ENCODE results near the gene SNAPC4. TPM values are rescaled to one million over a fixed set of nuclear protein-coding genes. Genes with fewer than 3 reads are reported as not detected.

Gene SNAPC4
- total RNA-seq, 1 donor from 2014 or later: 15.7 TPM

DNA sequence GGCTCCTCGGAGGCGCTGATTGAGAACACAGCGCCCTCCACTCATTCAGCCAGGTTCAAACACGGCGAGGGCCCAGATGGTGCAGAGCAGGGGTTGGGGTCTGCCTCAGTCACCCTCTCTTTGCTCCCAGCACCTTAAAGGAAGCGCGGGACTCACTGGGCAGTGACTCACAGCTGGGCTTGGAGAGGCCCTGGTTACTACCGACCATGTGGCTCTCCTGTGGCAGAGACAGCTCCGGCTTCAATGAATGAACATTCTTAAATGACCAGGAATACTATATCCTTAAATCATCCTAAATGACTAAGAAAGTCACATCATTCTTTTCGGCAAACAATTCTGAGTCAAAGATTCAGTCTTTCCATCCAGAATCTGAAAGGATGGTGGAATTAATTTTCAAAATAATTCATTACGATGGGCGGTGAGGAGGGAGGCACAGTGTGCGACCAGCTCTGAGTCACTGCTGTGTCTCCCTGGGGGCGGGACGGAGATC lies 41.3 kb upstream of the SNAPC4 start:
- Mint-ChIP-seq H3K27ac (no peak overlapping the region), H3K4me3 (no peak overlapping the region), H3K9me3 (no peaks in the 10 kb centered on the region), H3K4me1 (ENCODE audit: unreplicated experiment) (peaks cover 24% of the 10 kb centered on the region), H3K27me3 (no peaks in the 10 kb centered on the region), H3K36me3 (peaks cover 6% of the 10 kb centered on the region)
- TF ChIP-seq, protein P1, sequence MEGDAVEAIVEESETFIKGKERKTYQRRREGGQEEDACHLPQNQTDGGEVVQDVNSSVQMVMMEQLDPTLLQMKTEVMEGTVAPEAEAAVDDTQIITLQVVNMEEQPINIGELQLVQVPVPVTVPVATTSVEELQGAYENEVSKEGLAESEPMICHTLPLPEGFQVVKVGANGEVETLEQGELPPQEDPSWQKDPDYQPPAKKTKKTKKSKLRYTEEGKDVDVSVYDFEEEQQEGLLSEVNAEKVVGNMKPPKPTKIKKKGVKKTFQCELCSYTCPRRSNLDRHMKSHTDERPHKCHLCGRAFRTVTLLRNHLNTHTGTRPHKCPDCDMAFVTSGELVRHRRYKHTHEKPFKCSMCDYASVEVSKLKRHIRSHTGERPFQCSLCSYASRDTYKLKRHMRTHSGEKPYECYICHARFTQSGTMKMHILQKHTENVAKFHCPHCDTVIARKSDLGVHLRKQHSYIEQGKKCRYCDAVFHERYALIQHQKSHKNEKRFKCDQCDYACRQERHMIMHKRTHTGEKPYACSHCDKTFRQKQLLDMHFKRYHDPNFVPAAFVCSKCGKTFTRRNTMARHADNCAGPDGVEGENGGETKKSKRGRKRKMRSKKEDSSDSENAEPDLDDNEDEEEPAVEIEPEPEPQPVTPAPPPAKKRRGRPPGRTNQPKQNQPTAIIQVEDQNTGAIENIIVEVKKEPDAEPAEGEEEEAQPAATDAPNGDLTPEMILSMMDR (conservative IDR thresholded peaks at IDR 0.05): no peak
- no peak for DNase-seq (ENCODE audit: extremely low spot score, unreplicated experiment)

DNA sequence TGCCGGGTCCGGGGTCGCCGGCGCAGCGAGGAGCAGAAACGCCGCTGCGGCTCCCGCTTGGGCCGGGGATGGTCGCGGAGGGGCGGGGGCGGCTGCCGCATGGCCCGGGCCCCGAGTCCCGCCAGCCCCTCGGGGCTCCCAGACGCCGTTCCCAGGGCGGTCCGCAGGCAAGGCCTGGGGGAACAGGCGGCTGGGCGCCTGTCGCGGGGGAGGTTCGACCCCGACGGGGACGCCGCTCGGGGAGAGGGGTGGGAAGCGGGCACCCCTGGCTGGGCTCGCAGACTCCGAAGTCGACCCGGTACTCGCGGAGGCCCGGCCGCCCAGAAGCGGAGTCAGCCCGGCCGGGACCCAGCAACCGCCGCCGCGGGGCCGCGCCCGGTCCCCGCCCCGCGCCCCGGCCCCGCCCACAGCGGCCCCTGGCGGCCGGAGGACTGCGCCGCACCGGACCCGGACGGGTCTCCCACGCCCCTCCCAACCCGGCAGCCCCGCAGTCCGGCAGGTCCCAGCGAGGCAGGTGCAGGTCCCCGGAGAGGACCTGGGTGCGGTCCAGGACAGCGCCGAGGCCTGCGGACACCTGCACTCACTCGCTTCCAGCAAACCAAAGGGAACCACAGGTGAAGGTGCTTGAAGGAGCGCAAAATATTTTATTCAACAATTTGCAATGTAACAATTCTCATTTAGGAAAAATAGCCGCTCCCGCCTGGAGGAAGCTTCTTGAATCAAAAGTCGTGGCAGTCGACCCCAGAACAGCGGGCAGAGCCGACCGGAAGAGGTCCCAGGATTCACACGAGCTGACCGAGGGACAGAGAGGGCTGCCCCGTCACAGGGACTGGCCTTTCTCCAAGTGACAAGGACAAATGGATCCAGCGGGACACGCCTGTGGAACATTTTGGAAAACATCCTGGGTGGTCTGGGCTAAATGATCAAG lies 39.8 kb upstream of the SNAPC4 start, which contains the start of gene INPP5E:
TSS of gene INPP5E (minus strand) at position 365 of the 928 bp plus-strand sequence. CDS start 426 bp downstream, outside the sequence.
- H3K27ac Mint-ChIP-seq: peak within 1 kb of the TSS; percentile 46
- TF ChIP-seq, protein P1 (conservative IDR thresholded peaks at IDR 0.05): peak; percentile 80
- H3K4me1 Mint-ChIP-seq (ENCODE audit: unreplicated experiment): peaks cover 24% of the 10 kb centered on the region
- H3K4me3 Mint-ChIP-seq: peak within 1 kb of the TSS; percentile 91
- H3K36me3 Mint-ChIP-seq: peaks cover 6% of the 10 kb centered on the region
- H3K9me3 Mint-ChIP-seq: no peaks in the 10 kb centered on the region
- no peaks in the 10 kb centered on the region for H3K27me3 Mint-ChIP-seq
- DNase-seq (ENCODE audit: extremely low spot score, unreplicated experiment): peak; percentile 91

DNA sequence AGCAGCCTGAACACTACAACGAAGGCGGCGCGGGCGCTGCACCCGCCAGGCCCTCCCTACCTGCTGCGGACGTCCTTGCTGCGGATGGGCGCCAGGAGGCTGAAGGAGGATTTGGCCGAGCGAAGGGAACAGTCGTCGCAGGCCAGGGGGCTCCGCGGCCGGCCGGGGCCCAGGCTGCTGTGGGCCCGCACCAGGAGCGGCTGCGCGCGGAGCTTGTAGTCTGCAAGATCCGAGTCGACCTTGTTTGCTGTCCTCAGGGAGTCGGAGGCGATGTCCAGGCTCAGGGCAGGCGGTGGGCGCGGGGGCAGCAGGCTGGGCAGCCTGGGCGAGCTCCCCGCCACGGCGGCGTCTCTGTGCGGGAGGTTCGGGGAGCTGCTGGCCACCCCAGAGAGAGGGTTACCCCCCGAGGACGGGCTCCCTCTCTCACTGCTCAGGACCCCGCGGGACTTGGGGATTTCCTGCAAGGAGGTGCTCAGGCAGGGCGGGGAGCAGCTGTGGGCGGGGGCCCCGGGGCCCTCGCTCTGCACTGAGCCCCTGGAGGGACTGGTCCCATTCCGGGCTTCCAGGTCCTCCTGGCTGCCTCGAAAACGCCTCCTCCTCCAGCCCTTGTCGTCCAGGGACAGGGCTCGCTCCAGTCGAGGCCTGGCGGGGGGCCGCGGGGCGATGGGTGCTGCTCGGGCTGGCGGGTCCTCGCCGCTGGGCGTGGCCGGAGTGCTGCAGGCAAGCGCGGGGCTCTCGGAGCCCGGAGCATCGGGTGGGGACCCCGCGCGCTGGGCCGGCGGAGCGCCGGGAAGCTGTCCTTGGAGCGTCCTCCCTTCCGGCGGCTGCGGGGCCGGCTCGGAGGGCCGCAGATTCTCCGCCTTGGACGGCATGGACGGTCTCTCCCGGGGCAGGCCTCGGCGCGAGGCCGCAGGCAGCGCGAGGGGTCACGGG lies 38.8 kb upstream of the SNAPC4 start:
- Mint-ChIP-seq H3K4me1 (ENCODE audit: unreplicated experiment) (peaks cover 24% of the 10 kb centered on the region), H3K9me3 (no peaks in the 10 kb centered on the region), H3K27ac (peak overlapping the region; percentile 50), H3K36me3 (peaks cover 3% of the 10 kb centered on the region), H3K4me3 (peak overlapping the region; percentile 91), H3K27me3 (no peaks in the 10 kb centered on the region)
- TF ChIP-seq, protein P1 (conservative IDR thresholded peaks at IDR 0.05): peak; percentile 11
- DNase-seq (ENCODE audit: extremely low spot score, unreplicated experiment): no peak

DNA sequence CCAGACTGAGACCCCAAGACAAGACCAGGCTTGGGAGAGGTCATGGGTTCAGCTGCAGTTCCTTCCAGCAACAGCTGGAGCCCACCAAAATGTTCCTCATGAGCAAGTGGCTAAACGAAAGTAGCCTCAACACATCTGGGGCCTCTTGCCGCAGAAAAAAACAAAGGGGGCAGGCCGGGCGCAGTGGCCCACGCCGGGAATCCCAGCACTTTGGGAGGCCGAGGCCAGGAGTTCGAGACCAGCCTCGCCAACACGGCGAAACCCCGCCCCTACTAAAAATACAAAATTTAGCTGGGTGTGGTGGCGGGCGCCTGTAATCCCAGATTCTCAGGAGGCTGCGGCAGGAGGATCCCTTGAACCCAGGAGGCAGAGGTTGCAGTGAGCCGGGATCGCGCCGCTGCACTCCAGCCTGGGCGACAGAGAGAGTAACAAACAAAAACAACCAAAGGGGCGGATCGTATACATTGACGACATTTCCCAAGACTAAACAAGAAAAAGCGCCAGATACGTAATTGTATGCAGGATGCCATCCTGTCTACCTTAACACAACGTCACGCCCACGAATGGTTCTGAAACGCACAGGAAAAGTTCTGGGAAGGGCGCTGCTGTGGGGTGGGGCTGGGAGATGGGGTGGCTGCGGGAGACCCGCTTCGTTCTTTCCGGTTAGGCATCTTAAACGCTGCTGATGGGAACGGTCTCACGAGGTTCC lies 38.0 kb upstream of the SNAPC4 start:
- no peaks in the 10 kb centered on the region for H3K36me3 Mint-ChIP-seq
- DNase-seq (ENCODE audit: extremely low spot score, unreplicated experiment): no peak
- peak overlapping the region; percentile 50 for H3K27ac Mint-ChIP-seq
- peaks cover 24% of the 10 kb centered on the region for H3K4me1 Mint-ChIP-seq (ENCODE audit: unreplicated experiment)
- peak overlapping the region; percentile 91 for H3K4me3 Mint-ChIP-seq
- TF ChIP-seq, protein P1 (conservative IDR thresholded peaks at IDR 0.05): no peak
- no peaks in the 10 kb centered on the region for H3K9me3 Mint-ChIP-seq
- no peaks in the 10 kb centered on the region for H3K27me3 Mint-ChIP-seq

DNA sequence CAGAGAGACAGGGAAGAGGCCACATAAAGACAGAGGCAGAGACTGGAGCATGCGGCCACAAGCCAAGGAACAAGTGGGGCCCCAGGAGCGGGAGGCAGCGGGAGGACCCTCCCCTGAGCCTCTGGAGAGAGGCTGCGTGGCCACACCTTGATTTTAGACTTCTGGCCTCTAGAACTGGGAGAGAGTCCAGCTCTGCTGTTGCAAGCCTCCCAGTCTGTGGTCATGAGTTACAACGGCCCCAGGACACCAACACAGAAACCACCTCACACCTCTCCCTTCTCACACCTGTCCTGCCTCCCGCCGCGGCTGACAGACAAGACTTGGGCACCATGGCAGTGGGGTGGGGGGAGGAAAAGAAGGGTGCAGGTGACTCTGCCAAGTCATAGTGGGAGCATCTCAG lies 37.5 kb upstream of the SNAPC4 start:
- TF ChIP-seq, protein P1 (conservative IDR thresholded peaks at IDR 0.05): no peak
- H3K36me3 Mint-ChIP-seq: no peaks in the 10 kb centered on the region
- H3K4me3 Mint-ChIP-seq: peak overlapping the region; percentile 91
- no peaks in the 10 kb centered on the region for H3K27me3 Mint-ChIP-seq
- no peaks in the 10 kb centered on the region for H3K9me3 Mint-ChIP-seq
- H3K4me1 Mint-ChIP-seq (ENCODE audit: unreplicated experiment): peaks cover 24% of the 10 kb centered on the region
- H3K27ac Mint-ChIP-seq: no peak overlapping the region
- DNase-seq (ENCODE audit: extremely low spot score, unreplicated experiment): no peak
